Medulla oblongata (tissue), 1 donor: Measurements from ENCODE around the gene DEDD.

Experiments
- DNase-seq: peaks from one replicate; pipeline ENCODE4 v3.0.0-alpha.2; 2015; ENCODE audit errors: extremely low spot score

The DEDD gene

GRCh38 chr1:161132410-161133219, at the start of gene DEDD:
Gene DEDD, minus strand, starts transcription at chr1:161132667. Its CDS starts 8,205 bp downstream, at chr1:161124462.
- DNase-seq = peak; percentile 98

GRCh38 chr1:161182214-161182613, 49.7 kb upstream of the DEDD start:
- no peak for DNase-seq

GRCh38 chr1:161180639-161181038, 48.2 kb upstream of the DEDD start:
- peak; percentile 60 for DNase-seq

- no peak for DNase-seq
These were observed 47.2 kb upstream of the DEDD start for GRCh38 chr1:161179698-161180097.

GRCh38 chr1:161177936-161178244, 45.4 kb upstream of the DEDD start:
- no peak for DNase-seq

- DNase-seq = peak; percentile 88
These were observed 44.9 kb upstream of the DEDD start, which contains the start of gene B4GALT3 for GRCh38 chr1:161177112-161177935. Gene B4GALT3, minus strand, starts transcription at chr1:161177507. Its CDS starts 1,447 bp downstream, at chr1:161176060.

GRCh38 chr1:161176468-161177111, 44.1 kb upstream of the DEDD start:
- DNase-seq = no peak

- no peak for DNase-seq
These were observed 43.4 kb upstream of the DEDD start for GRCh38 chr1:161175771-161176453.

GRCh38 chr1:161174911-161175310, 42.4 kb upstream of the DEDD start:
- DNase-seq = no peak

- DNase-seq = no peak
These were observed 41.2 kb upstream of the DEDD start for GRCh38 chr1:161173711-161174110.

GRCh38 chr1:161172776-161173376, 40.4 kb upstream of the DEDD start:
- no peak for DNase-seq

- no peak for DNase-seq
These were observed 39.9 kb upstream of the DEDD start for GRCh38 chr1:161172349-161172748.

GRCh38 chr1:161171696-161172095, 39.2 kb upstream of the DEDD start:
- no peak for DNase-seq

- DNase-seq = no peak
These were observed 38.7 kb upstream of the DEDD start for GRCh38 chr1:161171191-161171590.

- no peak for DNase-seq
These were observed 36.4 kb upstream of the DEDD start for GRCh38 chr1:161168906-161169305.

GRCh38 chr1:161166669-161167548, 34.4 kb upstream of the DEDD start:
- no peak for DNase-seq

- DNase-seq = peak; percentile 99
These were observed 33.5 kb upstream of the DEDD start, which contains the start of gene PPOX for GRCh38 chr1:161165742-161166668. Gene PPOX, plus strand, starts transcription at chr1:161166426. Its CDS starts 422 bp downstream, at chr1:161166848.

- no peak for DNase-seq
These were observed 32.6 kb upstream of the DEDD start for GRCh38 chr1:161164901-161165610.
